Testis (tissue), 3 donors: ENCODE data around the gene CRYGN. TPM values are rescaled to one million over a fixed set of nuclear protein-coding genes. Genes with fewer than 3 reads are reported as not detected.

Experiments used
- DNase-seq: peaks from one replicate; pipeline ENCODE4 v3.0.0-alpha.2; 2019
- H3K27ac ChIP-seq, 2 donors: fragments of 200-600 bp; sonication (generic); one replicate each; pipeline ENCODE4 v1.5.1; 2019
- H3K27me3 ChIP-seq: fragments of 200-600 bp; sonication (generic); one replicate; pipeline ENCODE4 v1.5.1; 2019
- H3K36me3 ChIP-seq: fragments of 200-600 bp; sonication (generic); one replicate; pipeline ENCODE4 v1.5.1; 2017; ENCODE audit warnings: low read depth; ENCODE audit errors: missing control alignments
- H3K4me1 ChIP-seq: fragments of 200-600 bp; sonication (generic); one replicate; pipeline ENCODE4 v1.5.1; 2019
- H3K4me3 ChIP-seq, 2 donors: fragments of 200-600 bp; sonication (generic); one replicate each; pipeline ENCODE4 v1.5.1; 2017 to 2019
- H3K9me3 ChIP-seq: fragments of 200-600 bp; sonication (generic); one replicate; pipeline ENCODE4 v1.5.1; 2017
- CTCF ChIP-seq, 3 experiments: fragments of 450-650 bp in 2 of 3; fragments of 200-600 bp in 1 of 3; sonication (generic) in 1 of 3; IDR thresholded peaks; one replicate each; pipeline ENCODE4 v1.5.1; 2016 to 2019; ENCODE audit warnings: antibody characterized with exemption in 3 of 3, mild to moderate bottlenecking in 2 of 3, moderate library complexity in 1 of 3
- POLR2A ChIP-seq: fragments of 450-650 bp; IDR thresholded peaks from one replicate; pipeline ENCODE4 v1.6.1; 2017; ENCODE audit warnings: antibody characterized with exemption, mild to moderate bottlenecking, moderate library complexity
- WGBS, 2 donors: methylation state at CpG; one replicate each; pipeline ENCODE4 v1.1.5; 2018; 5-methylcytosine and 5-hydroxymethylcytosine counted together
- intact Hi-C: fragments of 100-400 bp; cut with DNase I; formaldehyde crosslinking; loops from one replicate; pipeline ENCODE4 v1.15.1; 2023; ENCODE audit warnings: low total_unique reads
- polyA plus RNA-seq: library from polyadenylated mRNA; stranded (reverse); fragments of 350-450 nt; fragmentation: Illumina TruSeq; extraction: RNeasy Lipid Tissue Mini Kit (QIAGEN cat#74804); gene quantifications from one replicate; pipeline ENCODE4 v1.2.3, GENCODE V29; 2014; ENCODE audit warnings: low read depth, low replicate concordance; ENCODE audit not compliant: insufficient read depth
- total RNA-seq, 2 donors: library from RNA; depleted of rRNA; stranded (reverse); fragments of >200 nt; gene quantifications; one replicate each; pipeline ENCODE4 v1.2.3, GENCODE V29; 2016

CRYGN gene
- total and polyA plus RNA-seq, 3 donors from 2014 or later: 0.44 to 1.7 (median 0.62) TPM

GRCh38 chr7:151457534-151457933 lies 17.6 kb upstream of the CRYGN start:
- H3K4me3 ChIP-seq: no peak overlapping the region
- no peak overlapping the region for H3K27ac ChIP-seq
- intact Hi-C loops: no loop called here
- TF ChIP-seq POLR2A: no peak
- TF ChIP-seq CTCF (IDR thresholded peaks at IDR 0.05): no peak
- WGBS, 2 donors: 93 to 95% methylated on average over 6 of the region's 6 CpGs
- H3K36me3 ChIP-seq: no peaks in the 10 kb centered on the region
- DNase-seq: no peak
- H3K4me1 ChIP-seq: peaks cover 17% of the 10 kb centered on the region
- H3K27me3 ChIP-seq: no peaks in the 10 kb centered on the region
- H3K9me3 ChIP-seq: no peaks in the 10 kb centered on the region

GRCh38 chr7:151456782-151457181 lies 16.8 kb upstream of the CRYGN start:
- Histone ChIP-seq H3K36me3 (no peaks in the 10 kb centered on the region), H3K27me3 (no peaks in the 10 kb centered on the region), H3K4me1 (peaks cover 17% of the 10 kb centered on the region), H3K4me3 (no peak overlapping the region), H3K27ac (no peak overlapping the region), H3K9me3 (no peaks in the 10 kb centered on the region)
- DNase-seq: no peak
- TF ChIP-seq CTCF (IDR thresholded peaks at IDR 0.05) (no peak), POLR2A (no peak)
- intact Hi-C loops: no loop called here
- 73 to 80% methylated on average over 4 of the region's 4 CpGs for WGBS, 2 donors

- Histone ChIP-seq H3K4me1 (peaks cover 17% of the 10 kb centered on the region), H3K4me3 (no peak overlapping the region), H3K9me3 (no peaks in the 10 kb centered on the region), H3K36me3 (no peaks in the 10 kb centered on the region), H3K27me3 (no peaks in the 10 kb centered on the region), H3K27ac (no peak overlapping the region)
- DNase-seq: no peak
- intact Hi-C loops: no loop called here
- 93 to 97% methylated on average over 5 of the region's 5 CpGs for WGBS, 2 donors
- no peak for TF ChIP-seq POLR2A
- TF ChIP-seq CTCF (IDR thresholded peaks at IDR 0.05): no peak
Measured at GRCh38 chr7:151456276-151456675, 16.3 kb upstream of the CRYGN start.

- peaks cover 15% of the 10 kb centered on the region for H3K4me1 ChIP-seq
- H3K27me3 ChIP-seq: no peaks in the 10 kb centered on the region
- 93 to 96% methylated on average over 4 of the region's 4 CpGs for WGBS, 2 donors
- no peaks in the 10 kb centered on the region for H3K36me3 ChIP-seq
- DNase-seq: no peak
- H3K4me3 ChIP-seq: no peak overlapping the region
- no peak overlapping the region for H3K27ac ChIP-seq
- intact Hi-C loops: no loop called here
- TF ChIP-seq POLR2A: no peak
- no peak for TF ChIP-seq CTCF (IDR thresholded peaks at IDR 0.05)
- H3K9me3 ChIP-seq: no peaks in the 10 kb centered on the region
Measured at GRCh38 chr7:151455690-151456089, 15.7 kb upstream of the CRYGN start.

DNA sequence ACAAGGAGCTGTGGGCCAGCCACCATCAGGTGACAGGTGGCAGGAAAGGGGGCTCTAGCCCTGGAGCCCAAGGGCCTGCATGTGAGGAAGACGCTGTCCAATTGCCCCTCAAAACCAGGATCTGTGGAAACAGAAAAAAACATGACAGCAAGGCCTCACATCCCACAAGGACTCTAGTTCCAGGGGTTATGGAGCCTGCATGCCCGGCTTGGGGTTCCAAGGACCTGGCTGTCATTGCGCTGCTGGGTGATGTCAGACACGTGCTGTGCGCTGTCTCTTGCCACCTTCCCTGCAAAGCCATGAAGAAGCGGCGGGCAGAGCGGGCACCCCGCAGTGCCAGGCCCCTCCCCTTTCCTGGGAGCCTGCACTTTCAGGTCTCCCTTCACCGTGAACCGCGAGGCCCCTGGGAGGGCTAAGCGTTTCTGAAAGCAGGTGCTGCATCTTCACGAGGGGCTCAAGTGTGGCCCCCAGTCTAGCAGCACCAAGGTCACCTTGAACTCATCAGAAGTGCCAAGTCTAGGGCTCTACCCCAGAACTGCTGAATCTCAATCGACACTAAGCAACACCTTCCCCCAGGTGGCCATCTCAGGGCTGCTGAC lies 15.1 kb upstream of the CRYGN start:
- no peak overlapping the region for H3K4me3 ChIP-seq
- peak; percentile 8 for DNase-seq
- no peak for TF ChIP-seq POLR2A
- 88 to 92% methylated on average over 7 to 15 of the region's 15 CpGs for WGBS, 2 donors
- no peaks in the 10 kb centered on the region for H3K9me3 ChIP-seq
- H3K27ac ChIP-seq: no peak overlapping the region
- H3K4me1 ChIP-seq: peaks cover 9% of the 10 kb centered on the region
- intact Hi-C loops: no loop called here
- no peaks in the 10 kb centered on the region for H3K27me3 ChIP-seq
- no peaks in the 10 kb centered on the region for H3K36me3 ChIP-seq
